SK-N-MC (cell line): Measurements from ENCODE around the gene AGPAT3.

Experiments used
- EZH2 ChIP-seq: fragments of 200-600 bp; sonication (generic); IDR thresholded peaks from one replicate; pipeline ENCODE4 v1.6.1; 2017; ENCODE audit warnings: antibody characterized with exemption
- POLR2AphosphoS5 ChIP-seq: IDR thresholded peaks from 2 replicates; pipeline ENCODE4 v1.6.1; 2012; ENCODE audit warnings: mild to moderate bottlenecking, low read depth, low read length, borderline replicate concordance

DNA sequence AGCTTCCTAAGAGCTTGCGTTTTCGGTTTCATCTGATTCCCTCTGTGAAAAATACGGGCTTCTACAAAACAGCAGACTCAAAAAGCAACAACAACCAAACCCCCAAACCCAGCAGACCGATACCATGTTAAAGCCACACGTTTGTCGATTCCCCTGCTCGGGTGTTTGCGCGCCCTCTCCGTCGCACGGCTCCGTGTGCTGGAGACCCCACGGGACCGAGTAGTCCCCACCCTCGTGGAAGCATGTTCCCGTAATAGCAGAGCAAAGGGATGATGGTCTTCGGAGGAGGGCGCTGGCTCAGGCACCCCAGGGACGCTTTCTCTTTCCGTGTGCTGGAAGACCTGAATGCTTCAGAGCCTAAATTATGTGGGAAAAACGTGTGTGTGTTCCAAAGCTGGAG, 42.7 kb downstream of the AGPAT3 start:
- TF ChIP-seq POLR2AphosphoS5 (no peak), EZH2 (no peak)
